ENCODE measurements around the gene KRT6C.
A peak's percentile ranks its signal among the peaks of the same experiment; 100 is the strongest.

- TF ChIP-seq CTCF (IDR thresholded peaks at IDR 0.05; ENCODE audit: low read depth, low read length): peak; percentile 22
- TF ChIP-seq EZH2phosphoT487 (IDR thresholded peaks at IDR 0.05; ENCODE audit: low read depth): no peak
These were observed 21.8 kb upstream of the KRT6C start for GRCh38 chr12:52495389-52495788.

Data from OCI-LY3 (cell line).